Mammary epithelial cell (primary cell): ENCODE data around the gene INPP4B.

ENCODE experiments used
- CTCF ChIP-seq, 2 donors: IDR thresholded peaks in 1 of 2; conservative IDR thresholded peaks in 1 of 2; 2 replicates each; pipeline ENCODE4 v1.5.1; 2011 to 2012; ENCODE audit warnings: inconsistent platforms in 2 of 2, low read length in 2 of 2, mild to moderate bottlenecking in 2 of 2, control low read depth in 1 of 2, low read depth in 1 of 2; ENCODE audit not compliant: insufficient read depth in 1 of 2; ENCODE audit errors: extremely low read depth in 1 of 2
- EZH2 ChIP-seq: IDR thresholded peaks from 2 replicates; pipeline ENCODE4 v1.6.1; 2012; ENCODE audit warnings: low read length, inconsistent platforms, borderline replicate concordance

- no peak for TF ChIP-seq CTCF (conservative IDR thresholded peaks at IDR 0.05 in 1 of 2, IDR thresholded peaks at IDR 0.05 in 1 of 2; ENCODE audit: extremely low read depth in 1 of 2, insufficient read depth in 1 of 2, low read depth in 1 of 2, low read length in 2 of 2)
- TF ChIP-seq EZH2: no peak
These were observed 724.4 kb downstream of the INPP4B start for GRCh38 chr4:142121448-142122350.
